HG02943 (cell line): ENCODE measurements around the gene NMD3.
A peak's percentile ranks its signal among the peaks of the same experiment; 100 is the strongest.
"Not testable (repeated sequence)": the region's sequence is repeated elsewhere in the genome, so short reads cannot be mapped to it uniquely, and the experiment has no call there.

Experiments
- ATAC-seq: cut with Tn5 transposase; IDR thresholded peaks from one replicate; pipeline ENCODE4 v1.9.1; 2021; ENCODE audit warnings: mild to moderate bottlenecking, low read depth, moderate library complexity; ENCODE audit not compliant: unreplicated experiment

NMD3 gene

GRCh38 chr3:161274691-161275298, 53.7 kb downstream of the NMD3 start:
- ATAC-seq, result peak; percentile 72

GRCh38 chr3:161275919-161276318, 54.8 kb downstream of the NMD3 start:
- no peak for ATAC-seq

GRCh38 chr3:161282387-161282786, 61.3 kb downstream of the NMD3 start:
- ATAC-seq, result not testable (repeated sequence)

GRCh38 chr3:161284989-161285388, 63.9 kb downstream of the NMD3 start:
- no peak for ATAC-seq

GRCh38 chr3:161289174-161289573, 68.1 kb downstream of the NMD3 start:
- ATAC-seq, result no peak

- no peak for ATAC-seq
Observed at GRCh38 chr3:161291191-161291901, 70.2 kb downstream of the NMD3 start.

- no peak for ATAC-seq
Observed at GRCh38 chr3:161293381-161293780, 72.3 kb downstream of the NMD3 start.

- no peak for ATAC-seq
Observed at GRCh38 chr3:161295325-161295724, 74.2 kb downstream of the NMD3 start.

- ATAC-seq, result no peak
Observed at GRCh38 chr3:161296814-161297213, 75.7 kb downstream of the NMD3 start.
